H9 (cell line): ENCODE data around the gene AR. TPM values are rescaled to one million over a fixed set of nuclear protein-coding genes. Genes with fewer than 3 reads are reported as not detected.

Experiments
- DNase-seq: peaks from one replicate; pipeline ENCODE4 v3.0.0-alpha.2; 2017
- H2AFZ ChIP-seq: one replicate; pipeline ENCODE4 v1.6.1; 2013; ENCODE audit warnings: mild to moderate bottlenecking, low read length, control low read depth, moderate library complexity
- H2AK5ac ChIP-seq: 2 replicates; pipeline ENCODE4 v1.6.1; 2013; ENCODE audit warnings: low read length, control low read depth, mixed read lengths; ENCODE audit not compliant: insufficient read length
- H2BK120ac ChIP-seq: one replicate; pipeline ENCODE4 v1.6.1; 2013; ENCODE audit warnings: low read depth, mild to moderate bottlenecking, low read length, control low read depth, inconsistent platforms; ENCODE audit not compliant: poor library complexity, severe bottlenecking
- H2BK12ac ChIP-seq: 2 replicates; pipeline ENCODE4 v1.6.1; 2013; ENCODE audit warnings: low read length, control low read depth, mixed read lengths, low read depth; ENCODE audit not compliant: insufficient read length
- H2BK15ac ChIP-seq: 2 replicates; pipeline ENCODE4 v1.6.1; 2013; ENCODE audit warnings: low read depth, low read length, control low read depth
- H2BK20ac ChIP-seq: one replicate; pipeline ENCODE4 v1.6.1; 2013; ENCODE audit warnings: low read depth, mild to moderate bottlenecking, low read length, control low read depth, inconsistent platforms; ENCODE audit not compliant: poor library complexity, severe bottlenecking
- H2BK5ac ChIP-seq: 2 replicates; pipeline ENCODE4 v1.6.1; 2013; ENCODE audit warnings: low read length, control low read depth, mixed read lengths; ENCODE audit not compliant: insufficient read length
- H3K14ac ChIP-seq: 2 replicates; pipeline ENCODE4 v1.6.1; 2013; ENCODE audit warnings: low read length, control low read depth; ENCODE audit not compliant: insufficient read depth
- H3K18ac ChIP-seq: 2 replicates; pipeline ENCODE4 v1.6.1; 2013; ENCODE audit warnings: low read depth, mild to moderate bottlenecking, mixed read lengths, low read length, control low read depth; ENCODE audit not compliant: insufficient read length
- H3K23ac ChIP-seq: 2 replicates; pipeline ENCODE4 v1.6.1; 2013; ENCODE audit warnings: low read length, control low read depth, mixed read lengths, low read depth; ENCODE audit not compliant: insufficient read length
- H3K23me2 ChIP-seq: 2 replicates; pipeline ENCODE4 v1.6.1; 2013; ENCODE audit warnings: low read depth, mild to moderate bottlenecking, mixed read lengths, low read length, control low read depth; ENCODE audit not compliant: insufficient read length, poor library complexity, severe bottlenecking
- H3K27ac ChIP-seq: 2 replicates; pipeline ENCODE4 v1.5.1; 2013; ENCODE audit warnings: low read length, control low read depth, mixed read lengths, low read depth; ENCODE audit not compliant: insufficient read length
- H3K27me3 ChIP-seq: 2 replicates; pipeline ENCODE4 v1.6.1; 2013; ENCODE audit warnings: low read length, control low read depth, inconsistent platforms; ENCODE audit not compliant: insufficient read depth
- H3K4ac ChIP-seq: 2 replicates; pipeline ENCODE4 v1.6.1; 2013; ENCODE audit warnings: low read depth, mild to moderate bottlenecking, control low read depth, inconsistent platforms, low read length, moderate library complexity
- H3K4me1 ChIP-seq: 2 replicates; pipeline ENCODE4 v1.6.1; 2013; ENCODE audit warnings: low read length, control low read depth, inconsistent platforms; ENCODE audit not compliant: insufficient read depth
- H3K4me2 ChIP-seq: 2 replicates; pipeline ENCODE4 v1.6.1; 2013; ENCODE audit warnings: low read length, control low read depth, mixed read lengths; ENCODE audit not compliant: insufficient read length, insufficient read depth
- H3K56ac ChIP-seq: 2 replicates; pipeline ENCODE4 v1.6.1; 2013; ENCODE audit warnings: low read depth, mild to moderate bottlenecking, mixed read lengths, low read length, control low read depth; ENCODE audit not compliant: insufficient read length
- H3K79me1 ChIP-seq: 2 replicates; pipeline ENCODE4 v1.6.1; 2013; ENCODE audit warnings: low read depth, mild to moderate bottlenecking, moderate library complexity, low read length, control low read depth, inconsistent platforms; ENCODE audit not compliant: insufficient read depth, poor library complexity, severe bottlenecking
- H3K79me2 ChIP-seq: 2 replicates; pipeline ENCODE4 v1.6.1; 2013; ENCODE audit warnings: low read length, control low read depth, inconsistent platforms; ENCODE audit not compliant: insufficient read depth
- H3K9ac ChIP-seq: 2 replicates; pipeline ENCODE4 v1.6.1; 2013; ENCODE audit warnings: low read length, control low read depth, mixed read lengths; ENCODE audit not compliant: insufficient read length; ENCODE audit errors: extremely low read depth
- H3K9me3 ChIP-seq: one replicate; pipeline ENCODE4 v1.6.1; 2013; ENCODE audit warnings: low read depth, low read length, inconsistent platforms; ENCODE audit not compliant: control insufficient read depth
- H3T11ph ChIP-seq: one replicate; pipeline ENCODE4 v1.6.1; 2013; ENCODE audit warnings: mild to moderate bottlenecking, low read length, control low read depth, inconsistent platforms
- H4K20me1 ChIP-seq: one replicate; pipeline ENCODE4 v1.6.1; 2013; ENCODE audit not compliant: control insufficient read depth, insufficient read length, insufficient read depth
- H4K5ac ChIP-seq: 2 replicates; pipeline ENCODE4 v1.6.1; 2013; ENCODE audit warnings: low read depth, mild to moderate bottlenecking, mixed read lengths, low read length, control low read depth; ENCODE audit not compliant: insufficient read length
- H4K8ac ChIP-seq: replicated peaks from 2 replicates; pipeline ENCODE4 v1.6.1; 2013; ENCODE audit warnings: low read length, control low read depth, mixed read lengths, low read depth; ENCODE audit not compliant: insufficient read length
- H4K91ac ChIP-seq: 2 replicates; pipeline ENCODE4 v1.6.1; 2013; ENCODE audit warnings: low read depth, mild to moderate bottlenecking, moderate library complexity, mixed read lengths, low read length, control low read depth; ENCODE audit not compliant: insufficient read length
- H3K27ac Mint-ChIP-seq, 3 experiments: 2 replicates in 2 of 3; 3 replicates in 1 of 3; pipeline ENCODE4 v1.8.0; 2020 to 2021; ENCODE audit warnings: mixed read lengths in 3 of 3, mild to moderate bottlenecking in 1 of 3, moderate library complexity in 1 of 3
- H3K27me3 Mint-ChIP-seq: 2 replicates; pipeline ENCODE4 v1.8.0; 2021; ENCODE audit warnings: low read depth, mild to moderate bottlenecking, moderate library complexity, mixed read lengths
- H3K36me3 Mint-ChIP-seq, 3 experiments: 2 replicates in 2 of 3; 3 replicates in 1 of 3; pipeline ENCODE4 v1.8.0; 2020 to 2021; ENCODE audit warnings: low read depth in 3 of 3, mixed read lengths in 3 of 3; ENCODE audit not compliant: insufficient read depth in 1 of 3
- H3K4me1 Mint-ChIP-seq, 2 experiments: 2 replicates each; pipeline ENCODE4 v1.8.0; 2020; ENCODE audit warnings: mixed read lengths in 2 of 2
- H3K4me3 Mint-ChIP-seq, 2 experiments: 2 replicates in 1 of 2; 3 replicates in 1 of 2; pipeline ENCODE4 v1.8.0; 2020 to 2021; ENCODE audit warnings: mild to moderate bottlenecking in 2 of 2, mixed read lengths in 2 of 2, moderate library complexity in 1 of 2
- H3K9me3 Mint-ChIP-seq, 2 experiments: 2 replicates in 1 of 2; 3 replicates in 1 of 2; pipeline ENCODE4 v1.8.0; 2020; ENCODE audit warnings: mild to moderate bottlenecking in 2 of 2, mixed read lengths in 2 of 2, moderate library complexity in 1 of 2
- CTCF ChIP-seq: fragments of 200-600 bp; sonication (generic); conservative IDR thresholded peaks from 3 replicates; pipeline ENCODE4 v1.8.0; 2021; ENCODE audit warnings: antibody characterized with exemption, mild to moderate bottlenecking
- WGBS: extraction: QIAGEN DNeasy Blood & Tissue Kit; methylation state at CpG from one replicate; pipeline ENCODE4 v1.1.7; 2013; ENCODE audit warnings: missing lambda C conversion rate, low lambda C conversion rate, mixed read lengths; ENCODE audit not compliant: insufficient read length; ENCODE audit errors: extremely low coverage; 5-methylcytosine and 5-hydroxymethylcytosine counted together
- total RNA-seq: library from RNA; stranded (reverse); gene quantifications from 2 replicates; pipeline ENCODE4 v1.2.1, GENCODE V29; 2021

The AR gene
- total RNA-seq, 1 experiment from 2014 or later = 3.5 TPM

DNA sequence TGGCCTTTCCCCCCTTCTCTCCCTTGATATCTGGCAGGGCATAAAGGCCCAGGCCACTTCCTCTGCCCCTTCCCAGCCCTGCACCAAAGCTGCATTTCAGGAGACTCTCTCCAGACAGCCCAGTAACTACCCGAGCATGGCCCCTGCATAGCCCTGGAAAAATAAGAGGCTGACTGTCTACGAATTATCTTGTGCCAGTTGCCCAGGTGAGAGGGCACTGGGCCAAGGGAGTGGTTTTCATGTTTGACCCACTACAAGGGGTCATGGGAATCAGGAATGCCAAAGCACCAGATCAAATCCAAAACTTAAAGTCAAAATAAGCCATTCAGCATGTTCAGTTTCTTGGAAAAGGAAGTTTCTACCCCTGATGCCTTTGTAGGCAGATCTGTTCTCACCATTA, 183.8 kb downstream of the AR start:
- peaks cover 60% of the 10 kb centered on the region for H3K9me3 ChIP-seq
- no peak overlapping the region for H3K4ac ChIP-seq
- no peak overlapping the region for H3K9ac ChIP-seq
- TF ChIP-seq CTCF = no peak
- Mint-ChIP-seq H3K9me3 (peaks cover 65 to 81% of the 10 kb centered on the region in 2 experiments), H3K4me1 (no peaks in the 10 kb centered on the region), H3K4me3 (no peak overlapping the region), H3K27me3 (no peaks in the 10 kb centered on the region), H3K27ac (no peak overlapping the region), H3K36me3 (peaks cover 12 to 19% (median 13%) of the 10 kb centered on the region in 3 experiments)
- no peaks in the 10 kb centered on the region for H3K4me1 ChIP-seq
- H2BK120ac ChIP-seq = no peak overlapping the region
- H2AK5ac ChIP-seq = no peak overlapping the region
- no peak overlapping the region for H3K18ac ChIP-seq
- no peak overlapping the region for H3K23ac ChIP-seq
- H3K23me2 ChIP-seq = no peaks in the 10 kb centered on the region
- H3K14ac ChIP-seq = no peak overlapping the region
- WGBS = no CpG with 5 or more reads among the region's 2 CpGs
- no peak overlapping the region for H4K8ac ChIP-seq
- no peaks in the 10 kb centered on the region for H3K79me1 ChIP-seq
- no peak overlapping the region for H3K4me2 ChIP-seq
- no peak overlapping the region for H3K56ac ChIP-seq
- no peak overlapping the region for H2BK12ac ChIP-seq
- H3K79me2 ChIP-seq = no peaks in the 10 kb centered on the region
- no peaks in the 10 kb centered on the region for H4K20me1 ChIP-seq
- H2AFZ ChIP-seq = no peak overlapping the region
- H4K5ac ChIP-seq = no peak overlapping the region
- H2BK5ac ChIP-seq = no peak overlapping the region
- DNase-seq = no peak
- H3K27ac ChIP-seq = no peak overlapping the region
- no peaks in the 10 kb centered on the region for H3K27me3 ChIP-seq
- H3T11ph ChIP-seq = no peak overlapping the region
- H4K91ac ChIP-seq = no peak overlapping the region
- no peak overlapping the region for H2BK20ac ChIP-seq
- no peak overlapping the region for H2BK15ac ChIP-seq
